BJ (cell line): Measurements from ENCODE around the gene EHD2. TPM values are rescaled to one million over a fixed set of nuclear protein-coding genes. Genes with fewer than 3 reads are reported as not detected.
A peak's percentile ranks its signal among the peaks of the same experiment; 100 is the strongest.
"Not testable (repeated sequence)": the region's sequence is repeated elsewhere in the genome, so short reads cannot be mapped to it uniquely, and the experiment has no call there.

Experiments
- CTCF ChIA-PET: fragments of 350-600 bp; formaldehyde crosslinking; extraction: SDS; loops from one replicate; lab custom pipeline; 2021; ENCODE audit warnings: antibody characterized with exemption, inconsistent platforms; lab: Yijun Ruan, JAX
- POLR2A ChIA-PET: fragments of 300-600 bp; sonication (Branson Sonifier 250); formaldehyde crosslinking; extraction: SDS; loops from one replicate; lab custom pipeline; 2021; ENCODE audit warnings: antibody characterized with exemption; lab: Charles Lee
- DNase-seq: peaks from one replicate; pipeline ENCODE4 v3.0.0-alpha.2; 2011; ENCODE audit warnings: low read depth
- H3K27me3 ChIP-seq: 2 replicates; pipeline ENCODE4 v1.6.0; 2011; ENCODE audit warnings: low read length; ENCODE audit not compliant: control insufficient read depth, insufficient read depth
- H3K36me3 ChIP-seq: 2 replicates; pipeline ENCODE4 v1.5.1; 2011; ENCODE audit warnings: low read length; ENCODE audit not compliant: control insufficient read depth, insufficient read depth
- H3K4me3 ChIP-seq: 2 replicates; pipeline ENCODE4 v1.5.1; 2011; ENCODE audit warnings: low read depth, mild to moderate bottlenecking, control low read depth, low read length
- polyA plus RNA-seq: library from polyadenylated mRNA; depleted of rRNA; stranded (reverse); fragments of >200 nt; gene quantifications from 2 replicates; pipeline ENCODE4 v1.2.3, GENCODE V29; 2011
- TF ChIP-seq, protein P1 (sequence below): IDR thresholded peaks from 2 replicates; pipeline ENCODE4 v1.5.1; 2011; ENCODE audit warnings: low read depth, mild to moderate bottlenecking, control low read depth, inconsistent platforms, low read length, moderate library complexity; ENCODE audit not compliant: insufficient read depth

The EHD2 gene
- polyA plus RNA-seq, 1 experiment: 132 TPM

DNA sequence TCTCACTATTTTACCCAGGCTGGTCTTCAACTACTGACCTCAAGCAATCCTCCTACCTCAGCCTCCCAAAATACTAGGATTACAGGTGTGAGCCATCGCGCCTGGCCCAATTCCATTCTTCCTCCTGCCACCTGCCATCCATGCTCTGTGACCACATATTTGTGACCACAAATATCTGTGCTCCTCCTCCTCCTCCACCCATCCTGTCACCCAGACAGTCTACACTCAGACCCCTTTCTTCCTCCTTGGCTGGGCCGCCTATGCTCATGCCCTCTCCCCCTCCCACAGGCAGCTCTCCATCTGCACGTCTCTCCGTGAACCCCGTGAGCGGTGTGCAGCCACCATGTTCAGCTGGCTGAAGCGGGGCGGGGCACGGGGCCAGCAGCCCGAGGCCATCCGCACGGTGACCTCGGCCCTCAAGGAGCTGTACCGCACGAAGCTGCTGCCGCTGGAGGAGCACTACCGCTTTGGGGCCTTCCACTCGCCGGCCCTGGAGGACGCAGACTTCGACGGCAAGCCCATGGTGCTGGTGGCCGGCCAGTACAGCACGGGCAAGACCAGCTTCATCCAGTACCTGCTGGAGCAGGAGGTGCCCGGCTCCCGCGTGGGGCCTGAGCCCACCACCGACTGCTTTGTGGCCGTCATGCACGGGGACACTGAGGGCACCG lies 3.2 kb downstream of the EHD2 start:
- CTCF ChIA-PET: interaction anchor here (1.2 to 8.3 kb wide), 5 partner anchors 9 to 73 kb away, joined by 5 to 160 read pairs (median 8); partner anchors contain the start of gene NOP53
- POLR2A ChIA-PET: interaction anchor here (0.6 kb wide), 1 partner anchor 48 kb away, joined by 3 read pairs; no protein-coding TSS in a partner anchor
- Histone ChIP-seq H3K27me3 (no peaks in the 10 kb centered on the region), H3K36me3 (peaks cover 17% of the 10 kb centered on the region), H3K4me3 (peak overlapping the region; percentile 17)
- DNase-seq: no peak
- TF ChIP-seq, protein P1, sequence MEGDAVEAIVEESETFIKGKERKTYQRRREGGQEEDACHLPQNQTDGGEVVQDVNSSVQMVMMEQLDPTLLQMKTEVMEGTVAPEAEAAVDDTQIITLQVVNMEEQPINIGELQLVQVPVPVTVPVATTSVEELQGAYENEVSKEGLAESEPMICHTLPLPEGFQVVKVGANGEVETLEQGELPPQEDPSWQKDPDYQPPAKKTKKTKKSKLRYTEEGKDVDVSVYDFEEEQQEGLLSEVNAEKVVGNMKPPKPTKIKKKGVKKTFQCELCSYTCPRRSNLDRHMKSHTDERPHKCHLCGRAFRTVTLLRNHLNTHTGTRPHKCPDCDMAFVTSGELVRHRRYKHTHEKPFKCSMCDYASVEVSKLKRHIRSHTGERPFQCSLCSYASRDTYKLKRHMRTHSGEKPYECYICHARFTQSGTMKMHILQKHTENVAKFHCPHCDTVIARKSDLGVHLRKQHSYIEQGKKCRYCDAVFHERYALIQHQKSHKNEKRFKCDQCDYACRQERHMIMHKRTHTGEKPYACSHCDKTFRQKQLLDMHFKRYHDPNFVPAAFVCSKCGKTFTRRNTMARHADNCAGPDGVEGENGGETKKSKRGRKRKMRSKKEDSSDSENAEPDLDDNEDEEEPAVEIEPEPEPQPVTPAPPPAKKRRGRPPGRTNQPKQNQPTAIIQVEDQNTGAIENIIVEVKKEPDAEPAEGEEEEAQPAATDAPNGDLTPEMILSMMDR: no peak

DNA sequence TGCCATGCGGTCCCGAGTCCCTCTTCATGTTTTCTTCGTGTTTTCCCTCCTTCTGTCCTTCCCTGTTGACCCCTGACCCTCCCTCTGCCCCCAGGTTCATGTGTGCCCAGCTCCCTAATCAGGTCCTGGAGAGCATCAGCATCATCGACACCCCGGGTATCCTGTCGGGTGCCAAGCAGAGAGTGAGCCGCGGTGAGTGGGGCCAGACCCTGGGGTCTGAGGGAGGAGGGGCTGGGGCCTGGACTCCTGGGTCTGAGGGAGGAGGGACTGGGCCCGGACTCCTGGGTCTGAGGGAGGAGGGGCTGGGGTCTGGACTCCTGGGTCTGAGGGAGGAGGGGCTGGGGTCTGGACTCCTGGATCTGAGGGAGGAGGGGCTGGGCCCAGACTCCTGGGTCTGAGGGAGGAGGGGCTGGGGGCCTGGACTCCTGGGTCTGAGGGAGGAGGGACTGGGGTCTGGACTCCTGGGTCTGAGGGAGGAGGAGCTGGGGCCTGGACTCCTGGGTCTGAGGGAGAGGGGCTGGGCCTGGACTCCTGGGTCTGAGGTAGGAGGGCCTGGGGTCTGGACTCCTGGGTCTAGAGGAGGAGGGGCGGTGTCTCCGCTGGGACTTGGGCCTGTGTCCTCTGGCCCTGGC lies 5.3 kb downstream of the EHD2 start:
- not testable (repeated sequence) for H3K27me3 ChIP-seq, DNase-seq
- ChIA-PET POLR2A (interaction anchor here (0.5 to 0.7 kb wide), 4 partner anchors 11 to 1415 kb away, joined by 4 to 20 read pairs (median 8); partner anchors contain the start of gene DHX34), CTCF (interaction anchor here (0.6 to 3.5 kb wide), 11 partner anchors 9 to 283 kb away, joined by 3 to 36 read pairs (median 3); partner anchors contain the start of gene NOP53)
- H3K4me3 ChIP-seq: peak overlapping the region; percentile 19
- peaks cover 22% of the 10 kb centered on the region for H3K36me3 ChIP-seq

DNA sequence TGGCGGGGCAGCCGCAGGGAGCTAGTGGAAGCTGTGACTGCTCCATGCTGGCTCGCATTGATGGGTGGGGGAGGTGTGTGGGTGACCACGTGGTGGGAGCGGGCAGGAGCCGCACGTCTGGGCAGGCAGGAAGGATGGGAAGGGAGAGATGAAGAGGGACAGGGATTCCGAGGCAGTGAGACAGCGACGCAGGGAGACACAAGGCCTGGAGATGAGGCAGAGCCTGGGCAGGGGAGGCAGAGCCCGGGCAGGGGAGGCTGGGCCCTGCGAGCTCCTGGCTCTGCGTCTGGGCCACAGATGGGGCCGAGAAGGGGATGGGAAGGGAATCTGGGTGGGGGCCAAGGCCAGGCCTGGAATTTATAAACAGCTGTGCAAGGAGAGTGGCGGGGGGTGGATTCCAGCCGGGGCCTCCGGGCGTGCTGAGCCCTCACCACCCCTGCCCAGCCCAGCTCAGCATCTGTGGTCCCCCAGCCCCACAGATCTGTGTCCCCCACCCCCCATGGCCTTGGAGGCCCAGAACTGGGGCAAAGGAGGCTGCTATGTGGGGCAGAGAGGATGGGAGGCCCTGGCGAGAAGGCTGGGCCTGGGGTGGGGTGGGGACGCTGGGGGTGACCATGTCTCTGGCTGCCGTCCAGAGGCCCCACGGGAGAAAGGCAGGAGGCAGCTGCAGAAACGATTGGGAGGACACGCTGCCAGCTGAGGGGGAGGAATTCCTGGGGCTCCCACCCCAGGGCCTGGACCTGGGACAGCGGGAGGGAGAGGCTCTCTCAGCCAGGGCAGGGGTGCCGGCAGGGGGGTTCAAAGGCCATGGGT lies 6.0 kb downstream of the EHD2 start:
- Histone ChIP-seq H3K36me3 (peaks cover 24% of the 10 kb centered on the region), H3K4me3 (peak overlapping the region; percentile 28), H3K27me3 (no peaks in the 10 kb centered on the region)
- ChIA-PET POLR2A (interaction anchor here (0.5 to 0.6 kb wide), 2 partner anchors 12 to 370 kb away, joined by 4 to 20 read pairs; partner anchors contain the start of gene DHX34), CTCF (interaction anchor here (0.6 to 2.8 kb wide), 11 partner anchors 9 to 284 kb away, joined by 3 to 36 read pairs (median 3); partner anchors contain the start of gene NOP53)
- peak; percentile 99 for DNase-seq
- TF ChIP-seq, protein P1: no peak

DNA sequence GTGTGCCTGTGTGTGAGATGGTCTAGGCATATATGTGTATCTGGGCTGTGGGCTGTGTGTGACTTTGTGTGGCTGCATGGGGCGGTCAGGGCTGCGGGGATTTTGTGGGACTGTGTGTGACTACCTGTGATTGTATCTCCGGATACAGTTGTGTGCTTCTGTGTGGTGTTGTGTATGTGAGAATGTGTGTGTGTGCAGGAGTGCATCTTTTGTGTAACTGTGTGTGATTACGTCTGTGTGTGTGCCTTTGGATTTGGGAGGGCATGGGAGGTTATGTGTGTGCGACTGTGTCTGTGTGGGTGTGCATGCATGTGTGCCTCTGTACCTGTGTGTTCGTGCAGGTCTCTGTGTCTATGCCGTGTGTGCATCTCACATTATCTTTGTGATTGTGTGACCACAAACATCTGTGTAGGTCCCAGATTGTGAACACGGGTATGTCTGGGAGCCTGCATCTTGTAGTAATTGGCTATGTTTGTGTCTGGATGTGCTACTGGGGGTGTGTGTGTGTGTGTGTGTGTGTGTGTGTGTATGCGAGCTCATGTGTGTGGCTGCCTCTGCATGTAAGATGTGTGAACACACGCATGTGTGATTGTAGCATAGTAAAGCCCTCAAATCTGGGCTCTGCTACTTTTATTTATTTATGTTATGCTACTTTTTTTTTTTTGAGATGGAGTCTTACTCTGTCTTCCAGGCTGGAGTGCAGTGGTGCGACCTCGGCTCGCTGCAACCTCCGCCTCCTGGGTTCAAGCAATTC lies 7.6 kb downstream of the EHD2 start:
- CTCF ChIA-PET: no interaction called here
- POLR2A ChIA-PET: no interaction called here
- peak overlapping the region; percentile 3; the same call in 1 of the 2 replicates for H3K4me3 ChIP-seq
- no peak for DNase-seq
- peaks cover 32% of the 10 kb centered on the region for H3K36me3 ChIP-seq
- TF ChIP-seq, protein P1: no peak
- no peaks in the 10 kb centered on the region for H3K27me3 ChIP-seq

DNA sequence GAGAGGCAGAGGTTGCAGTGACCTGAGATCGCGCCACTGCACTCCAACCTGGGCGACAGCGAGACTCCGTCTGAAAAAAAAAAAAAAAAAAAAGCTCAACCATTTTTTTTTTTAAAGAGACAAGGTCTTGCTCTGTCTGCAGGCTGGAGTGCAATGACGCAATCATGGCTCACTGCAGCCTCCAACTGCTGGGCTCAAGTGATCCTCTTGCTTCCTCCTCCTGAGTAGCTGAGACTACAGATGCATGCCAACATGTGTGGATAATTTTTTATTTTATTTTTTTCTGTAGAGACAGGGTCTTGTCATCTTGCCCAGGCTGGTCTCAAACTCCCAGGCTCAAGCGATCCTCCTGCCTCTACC lies 10.3 kb downstream of the EHD2 start:
- TF ChIP-seq, protein P1: no peak
- ChIA-PET CTCF (interaction anchor here (0.6 to 3.7 kb wide), 7 partner anchors 10 to 528 kb away, joined by 3 to 16 read pairs (median 3); partner anchors contain the start of gene EHD2), POLR2A (interaction anchor here (0.6 to 0.7 kb wide), 4 partner anchors 10 to 636 kb away, joined by 3 to 5 read pairs (median 4); partner anchors contain the start of gene NOP53)
- H3K27me3 ChIP-seq: no peaks in the 10 kb centered on the region
- no peak overlapping the region for H3K4me3 ChIP-seq
- peak; percentile 74 for DNase-seq
- H3K36me3 ChIP-seq: peaks cover 25% of the 10 kb centered on the region
